Effector memory CD4-positive, alpha-beta T cell (primary cell): ENCODE measurements around the gene NUDT19.
"Not testable (repeated sequence)": the region's sequence is repeated elsewhere in the genome, so short reads cannot be mapped to it uniquely, and the experiment has no call there.

Source experiments
- DNase-seq, 3 donors: peaks; one replicate each; pipeline ENCODE4 v3.0.0-alpha.2; 2020
- H3K27ac ChIP-seq: 2 replicates; pipeline ENCODE4 v1.7.0; 2013; ENCODE audit warnings: mild to moderate bottlenecking, low read length, moderate library complexity; ENCODE audit not compliant: insufficient read depth, poor library complexity, severe bottlenecking
- H3K27me3 ChIP-seq: replicated peaks from 2 replicates; pipeline ENCODE4 v1.7.0; 2013; ENCODE audit warnings: mild to moderate bottlenecking, low read length; ENCODE audit not compliant: insufficient read depth, control insufficient read depth, poor library complexity, severe bottlenecking
- H3K36me3 ChIP-seq: 2 replicates; pipeline ENCODE4 v1.7.0; 2013; ENCODE audit warnings: mild to moderate bottlenecking, low read length, moderate library complexity; ENCODE audit not compliant: control insufficient read depth, insufficient read depth
- H3K4me1 ChIP-seq: 2 replicates; pipeline ENCODE4 v1.7.0; 2013; ENCODE audit warnings: low read length, mild to moderate bottlenecking; ENCODE audit not compliant: control insufficient read depth, insufficient read depth, poor library complexity, severe bottlenecking
- H3K4me3 ChIP-seq: 2 replicates; pipeline ENCODE4 v1.7.0; 2013; ENCODE audit warnings: low read length, low read depth, mild to moderate bottlenecking; ENCODE audit not compliant: insufficient read depth, poor library complexity, severe bottlenecking
- H3K9me3 ChIP-seq: 2 replicates; pipeline ENCODE4 v1.7.0; 2013; ENCODE audit warnings: mild to moderate bottlenecking, low read length, moderate library complexity; ENCODE audit not compliant: control insufficient read depth

NUDT19 gene

DNA sequence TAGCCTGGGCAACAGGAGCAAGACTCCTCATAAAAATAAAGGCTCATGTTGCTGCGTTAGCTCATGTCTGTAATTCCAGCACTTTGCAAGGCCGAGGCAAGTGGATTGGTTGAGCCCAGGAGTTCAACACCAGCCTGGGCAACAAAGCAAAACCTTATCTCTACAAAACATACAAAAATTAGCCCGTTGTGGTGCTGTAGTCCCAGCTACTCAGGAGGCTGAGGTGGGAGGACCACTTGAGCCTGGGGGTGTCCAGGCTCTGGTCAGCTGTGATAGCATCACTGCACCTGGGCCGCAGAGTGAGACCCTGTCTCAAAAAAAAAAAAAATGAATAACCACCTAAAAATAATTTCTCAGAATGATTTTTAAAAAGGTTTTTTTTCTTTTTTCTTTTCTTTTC is 3.9 kb upstream of the NUDT19 start:
- no peak overlapping the region for H3K27ac ChIP-seq
- DNase-seq, result no peak
- no peak overlapping the region for H3K4me3 ChIP-seq
- H3K27me3 ChIP-seq, result no peaks in the 10 kb centered on the region
- H3K9me3 ChIP-seq, result no peaks in the 10 kb centered on the region
- no peaks in the 10 kb centered on the region for H3K36me3 ChIP-seq
- peaks cover 11% of the 10 kb centered on the region for H3K4me1 ChIP-seq

DNA sequence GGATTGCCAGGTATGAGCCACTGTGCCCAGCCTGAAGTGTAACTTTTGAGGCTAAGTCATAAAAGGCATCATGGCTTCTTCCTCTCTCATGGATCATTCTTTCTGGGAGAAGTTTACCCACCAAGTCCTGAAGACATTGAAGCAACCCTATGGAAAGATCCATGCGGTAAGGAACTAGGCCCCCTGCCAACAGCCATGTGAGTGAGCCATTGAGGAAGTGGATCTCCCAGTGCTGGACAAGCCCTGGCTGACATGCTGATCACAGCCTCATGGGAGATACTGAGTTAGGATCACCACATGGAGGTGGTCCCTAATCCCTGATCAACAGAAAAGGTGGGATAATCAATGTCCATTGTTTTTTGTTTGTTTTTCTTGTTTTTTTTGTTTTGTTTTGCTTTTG is 3.3 kb upstream of the NUDT19 start:
- no peak overlapping the region for H3K4me3 ChIP-seq
- peaks cover 18% of the 10 kb centered on the region for H3K4me1 ChIP-seq
- H3K36me3 ChIP-seq, result no peaks in the 10 kb centered on the region
- no peak overlapping the region for H3K27ac ChIP-seq
- DNase-seq, result no peak
- H3K27me3 ChIP-seq, result no peaks in the 10 kb centered on the region
- H3K9me3 ChIP-seq, result no peaks in the 10 kb centered on the region

DNA sequence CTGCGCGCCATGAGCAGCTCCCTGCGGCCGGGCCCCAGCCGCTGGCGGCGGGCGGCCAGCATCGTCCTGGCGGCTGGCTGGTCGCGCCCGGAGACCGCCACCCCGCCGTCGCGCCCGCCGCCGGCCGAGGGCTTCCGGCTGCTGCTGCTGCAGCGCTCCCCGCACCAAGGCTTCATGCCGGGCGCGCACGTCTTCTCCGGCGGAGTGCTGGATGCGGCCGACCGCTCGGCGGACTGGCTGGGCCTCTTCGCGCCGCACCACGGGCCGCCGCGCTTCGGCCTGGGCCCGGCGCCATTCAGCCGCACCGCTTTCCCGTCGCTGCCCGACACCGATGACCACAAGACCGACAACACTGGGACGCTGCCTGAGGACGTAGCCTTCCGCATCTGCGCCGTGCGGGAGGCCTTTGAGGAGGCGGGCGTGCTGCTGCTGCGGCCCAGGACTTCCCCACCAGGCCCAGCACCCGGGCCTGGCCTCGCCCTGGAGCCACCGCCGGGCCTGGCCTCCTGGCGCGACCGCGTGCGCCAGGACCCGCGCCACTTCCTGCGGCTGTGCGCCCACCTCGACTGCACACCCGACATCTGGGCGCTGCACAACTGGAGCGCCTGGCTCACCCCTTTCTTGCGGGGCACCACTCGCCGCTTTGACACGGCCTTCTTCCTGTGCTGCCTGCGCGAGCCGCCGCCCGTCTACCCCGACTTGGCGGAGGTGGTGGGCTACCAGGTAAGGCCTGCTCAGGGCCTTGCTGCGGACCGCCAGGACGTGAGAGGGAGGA is 518 bp downstream of the NUDT19 start:
- Histone ChIP-seq H3K27ac (peak overlapping the region; percentile 64), H3K4me1 (peaks cover 18% of the 10 kb centered on the region), H3K27me3 (no peaks in the 10 kb centered on the region), H3K36me3 (no peaks in the 10 kb centered on the region), H3K4me3 (peak overlapping the region; percentile 68), H3K9me3 (no peaks in the 10 kb centered on the region)
- peak; percentile 24 to 28 (median 24) for DNase-seq

DNA sequence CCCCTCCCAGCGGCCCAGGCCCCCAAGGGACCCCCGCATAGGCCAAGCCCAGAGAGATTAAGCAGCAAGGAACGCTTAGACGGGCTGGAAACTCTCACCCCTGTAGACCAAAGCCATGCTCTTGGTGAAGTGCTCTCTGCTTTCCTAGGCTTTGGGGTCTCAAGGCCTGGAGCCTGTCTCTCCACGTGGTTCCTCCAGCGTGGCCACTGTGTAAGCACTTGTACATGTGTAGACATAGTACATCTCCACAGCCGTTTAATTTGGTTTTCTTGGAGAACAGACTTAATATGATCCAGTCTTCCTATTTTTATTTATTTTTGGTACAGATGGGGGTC is 1.1 kb downstream of the NUDT19 start:
- H3K4me1 ChIP-seq, result peaks cover 18% of the 10 kb centered on the region
- DNase-seq, result no peak
- H3K9me3 ChIP-seq, result no peaks in the 10 kb centered on the region
- H3K27ac ChIP-seq, result peak overlapping the region; percentile 64
- no peaks in the 10 kb centered on the region for H3K36me3 ChIP-seq
- no peaks in the 10 kb centered on the region for H3K27me3 ChIP-seq
- peak overlapping the region; percentile 68 for H3K4me3 ChIP-seq

- Histone ChIP-seq H3K4me3 (peak overlapping the region; percentile 68), H3K27ac (peak overlapping the region; percentile 64), H3K4me1 (peaks cover 18% of the 10 kb centered on the region)
- not testable (repeated sequence) for H3K9me3 ChIP-seq, H3K36me3 ChIP-seq, H3K27me3 ChIP-seq, DNase-seq
Measured at GRCh38 chr19:32693151-32694108, 1.8 kb downstream of the NUDT19 start.

- H3K36me3 ChIP-seq, H3K9me3 ChIP-seq, DNase-seq, H3K27ac ChIP-seq, H3K27me3 ChIP-seq: not testable (repeated sequence)
- Histone ChIP-seq H3K4me1 (peaks cover 18% of the 10 kb centered on the region), H3K4me3 (peak overlapping the region; percentile 12)
Measured at GRCh38 chr19:32694316-32694715, 2.7 kb downstream of the NUDT19 start.

- not testable (repeated sequence) for H3K4me3 ChIP-seq, DNase-seq, H3K9me3 ChIP-seq, H3K27ac ChIP-seq, H3K27me3 ChIP-seq
- peaks cover 10% of the 10 kb centered on the region for H3K36me3 ChIP-seq
- H3K4me1 ChIP-seq, result peaks cover 18% of the 10 kb centered on the region
Measured at GRCh38 chr19:32694851-32695250, 3.2 kb downstream of the NUDT19 start.

GRCh38 chr19:32695506-32695905 is 3.9 kb downstream of the NUDT19 start:
- Histone ChIP-seq H3K4me1 (peaks cover 18% of the 10 kb centered on the region), H3K36me3 (peaks cover 10% of the 10 kb centered on the region)
- H3K27me3 ChIP-seq, H3K4me3 ChIP-seq, H3K27ac ChIP-seq, H3K9me3 ChIP-seq, DNase-seq: not testable (repeated sequence)

GRCh38 chr19:32696771-32697170 is 5.2 kb downstream of the NUDT19 start:
- not testable (repeated sequence) for H3K4me3 ChIP-seq, H3K9me3 ChIP-seq, H3K27me3 ChIP-seq, H3K27ac ChIP-seq, DNase-seq
- Histone ChIP-seq H3K36me3 (peaks cover 10% of the 10 kb centered on the region), H3K4me1 (peaks cover 12% of the 10 kb centered on the region)

DNA sequence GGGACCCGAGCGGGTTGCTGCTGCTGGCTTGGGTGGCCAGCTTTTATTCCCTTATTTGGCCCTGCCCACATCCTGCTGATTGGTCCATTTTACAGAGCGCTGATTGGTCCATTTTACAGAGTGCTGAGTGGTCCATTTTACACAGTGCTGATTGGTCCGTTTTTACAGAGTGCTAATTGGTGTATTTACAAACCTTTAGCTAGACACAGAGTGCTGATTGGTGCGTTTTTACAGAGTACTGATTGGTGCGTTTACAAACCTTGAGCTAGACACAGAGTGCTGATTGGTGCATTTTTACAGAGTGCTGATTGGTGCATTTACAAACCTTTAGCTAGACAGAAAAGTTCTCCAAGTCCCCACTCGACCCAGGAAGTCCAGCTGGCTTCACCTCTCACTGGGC is 8.5 kb downstream of the NUDT19 start:
- not testable (repeated sequence) for DNase-seq, H3K4me1 ChIP-seq, H3K9me3 ChIP-seq, H3K27ac ChIP-seq, H3K4me3 ChIP-seq, H3K27me3 ChIP-seq
- H3K36me3 ChIP-seq, result peaks cover 21% of the 10 kb centered on the region
